Testis (tissue), 2 donors: ENCODE data around the gene AQP3.

Experiments used
- POLR2A ChIP-seq: fragments of 450-650 bp; IDR thresholded peaks from one replicate; pipeline ENCODE4 v1.6.1; 2017; ENCODE audit warnings: antibody characterized with exemption, mild to moderate bottlenecking, moderate library complexity
- TF ChIP-seq, protein P1 (sequence below), 3 experiments: fragments of 450-650 bp in 2 of 3; fragments of 200-600 bp in 1 of 3; sonication (generic) in 1 of 3; IDR thresholded peaks; one replicate each; pipeline ENCODE4 v1.5.1; 2016 to 2019; ENCODE audit warnings: antibody characterized with exemption in 3 of 3, mild to moderate bottlenecking in 2 of 3, moderate library complexity in 1 of 3

GRCh38 chr9:33434317-33435105 is 12.9 kb downstream of the AQP3 start:
- TF ChIP-seq, protein P1, sequence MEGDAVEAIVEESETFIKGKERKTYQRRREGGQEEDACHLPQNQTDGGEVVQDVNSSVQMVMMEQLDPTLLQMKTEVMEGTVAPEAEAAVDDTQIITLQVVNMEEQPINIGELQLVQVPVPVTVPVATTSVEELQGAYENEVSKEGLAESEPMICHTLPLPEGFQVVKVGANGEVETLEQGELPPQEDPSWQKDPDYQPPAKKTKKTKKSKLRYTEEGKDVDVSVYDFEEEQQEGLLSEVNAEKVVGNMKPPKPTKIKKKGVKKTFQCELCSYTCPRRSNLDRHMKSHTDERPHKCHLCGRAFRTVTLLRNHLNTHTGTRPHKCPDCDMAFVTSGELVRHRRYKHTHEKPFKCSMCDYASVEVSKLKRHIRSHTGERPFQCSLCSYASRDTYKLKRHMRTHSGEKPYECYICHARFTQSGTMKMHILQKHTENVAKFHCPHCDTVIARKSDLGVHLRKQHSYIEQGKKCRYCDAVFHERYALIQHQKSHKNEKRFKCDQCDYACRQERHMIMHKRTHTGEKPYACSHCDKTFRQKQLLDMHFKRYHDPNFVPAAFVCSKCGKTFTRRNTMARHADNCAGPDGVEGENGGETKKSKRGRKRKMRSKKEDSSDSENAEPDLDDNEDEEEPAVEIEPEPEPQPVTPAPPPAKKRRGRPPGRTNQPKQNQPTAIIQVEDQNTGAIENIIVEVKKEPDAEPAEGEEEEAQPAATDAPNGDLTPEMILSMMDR (IDR thresholded peaks at IDR 0.05) = no peak
- no peak for TF ChIP-seq POLR2A
